ENCODE measurements around the gene SOS1. TPM values are rescaled to one million over a fixed set of nuclear protein-coding genes. Genes with fewer than 3 reads are reported as not detected.

SOS1 gene
- total and polyA plus RNA-seq, 2 donors from 2014 or later = 5.5 to 33.4 TPM

Other genes starting within 250 kb of the SOS1 start
- 20.7 TPM for gene DHX57, start 245.1 kb downstream of the SOS1 start, total RNA-seq
- gene DHX57, start 245.1 kb downstream of the SOS1 start, polyA plus RNA-seq (ENCODE audit: insufficient read depth, low read depth, low replicate concordance) = 6.9 TPM
- 29.6 TPM for gene MORN2, start 245.1 kb downstream of the SOS1 start, total RNA-seq
- gene MORN2, start 245.1 kb downstream of the SOS1 start, polyA plus RNA-seq (ENCODE audit: insufficient read depth, low read depth, low replicate concordance) = 121 TPM
- gene ARHGEF33, start 231.2 kb downstream of the SOS1 start, total RNA-seq = 2.3 TPM
- 2.4 TPM for gene ARHGEF33, start 231.2 kb downstream of the SOS1 start, polyA plus RNA-seq (ENCODE audit: insufficient read depth, low read depth, low replicate concordance)
- 1.2 TPM for gene CDKL4, start 122.9 kb upstream of the SOS1 start, total RNA-seq
- gene CDKL4, start 122.9 kb upstream of the SOS1 start, polyA plus RNA-seq (ENCODE audit: insufficient read depth, low read depth, low replicate concordance) = not detected